Retina (tissue), 1 donor: ENCODE data around the gene ACOT6.
"Not testable (repeated sequence)": the region's sequence is repeated elsewhere in the genome, so short reads cannot be mapped to it uniquely, and the experiment has no call there.

Experiments used
- DNase-seq: peaks from one replicate; pipeline ENCODE4 v3.0.0-alpha.2; 2016

The ACOT6 gene

DNA sequence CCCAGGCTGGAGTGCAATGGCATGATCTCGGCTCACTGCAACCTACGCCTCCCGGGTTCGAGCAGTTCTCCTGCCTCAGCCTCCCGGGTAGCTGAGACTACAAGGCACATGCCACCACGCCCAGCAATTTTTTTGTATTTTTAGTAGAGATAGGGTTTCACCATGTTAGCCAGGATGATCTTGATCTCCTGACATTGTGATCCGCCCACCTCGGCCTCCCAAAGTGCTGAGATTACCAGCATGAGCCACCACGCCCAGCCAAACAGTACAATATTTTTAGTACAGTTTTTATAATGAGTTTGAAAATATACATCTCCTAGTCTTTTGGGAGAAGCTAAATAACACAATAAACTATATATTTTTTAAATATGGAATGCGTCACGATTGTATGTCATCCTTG is 46.9 kb downstream of the ACOT6 start:
- DNase-seq, result not testable (repeated sequence)

DNA sequence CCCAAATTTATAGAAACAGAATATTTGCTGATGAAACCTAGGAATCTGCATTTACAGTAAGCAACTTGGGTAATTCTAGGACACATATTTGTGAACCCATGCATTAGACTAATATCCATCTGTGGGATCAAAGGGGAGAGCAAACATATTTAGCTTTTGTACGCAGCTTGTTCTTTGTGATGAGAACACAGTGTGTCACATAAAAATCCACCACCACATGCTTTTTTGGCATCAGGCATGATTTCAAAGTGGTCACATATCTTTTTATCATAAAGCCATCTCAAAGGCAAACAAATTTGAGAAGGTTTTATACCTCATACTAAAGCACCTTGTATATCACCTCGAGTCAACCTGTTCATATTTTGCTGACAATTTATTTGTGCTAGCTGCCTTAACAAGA is 48.2 kb downstream of the ACOT6 start:
- DNase-seq, result no peak

DNA sequence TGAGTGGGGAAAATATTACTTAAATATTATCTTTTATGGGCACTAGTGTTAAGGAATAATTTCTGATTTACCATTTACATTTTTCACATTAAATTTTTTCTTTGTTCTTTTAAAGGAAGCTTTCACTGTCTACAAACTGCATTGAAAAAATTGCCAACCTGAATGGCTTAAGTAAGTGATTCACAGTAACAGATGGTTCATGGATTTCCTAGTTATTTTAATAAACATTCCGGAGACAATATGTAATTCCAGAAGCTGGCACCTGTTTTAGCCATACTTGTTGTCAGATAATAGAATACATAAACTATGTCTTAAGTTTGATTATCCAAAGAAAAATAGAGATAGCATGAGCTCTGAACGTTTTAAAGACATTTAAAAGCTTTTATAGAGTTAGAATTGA is 49.6 kb downstream of the ACOT6 start:
- DNase-seq, result no peak

DNA sequence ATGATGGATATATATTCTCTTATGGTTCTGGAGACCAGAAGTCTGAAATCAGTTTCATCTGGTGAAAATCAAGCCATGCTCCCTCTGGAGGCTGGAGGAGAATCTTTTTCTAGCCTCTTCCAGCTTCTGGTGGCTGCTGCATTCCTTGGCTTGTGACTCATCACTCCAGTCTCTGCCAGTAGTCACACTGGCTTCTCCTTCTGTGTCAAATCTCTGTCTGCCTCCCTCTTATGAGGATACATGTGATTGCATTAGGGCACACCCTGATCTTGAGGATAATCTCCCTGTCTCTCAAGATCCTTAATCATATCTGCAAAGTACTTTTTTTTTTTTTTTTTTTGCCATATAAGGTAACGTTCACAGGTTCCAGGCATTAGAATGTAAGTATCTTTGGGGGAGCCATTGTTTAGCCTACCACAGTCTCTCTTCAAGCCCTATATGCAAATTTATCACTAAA is 50.2 kb downstream of the ACOT6 start:
- DNase-seq, result no peak

DNA sequence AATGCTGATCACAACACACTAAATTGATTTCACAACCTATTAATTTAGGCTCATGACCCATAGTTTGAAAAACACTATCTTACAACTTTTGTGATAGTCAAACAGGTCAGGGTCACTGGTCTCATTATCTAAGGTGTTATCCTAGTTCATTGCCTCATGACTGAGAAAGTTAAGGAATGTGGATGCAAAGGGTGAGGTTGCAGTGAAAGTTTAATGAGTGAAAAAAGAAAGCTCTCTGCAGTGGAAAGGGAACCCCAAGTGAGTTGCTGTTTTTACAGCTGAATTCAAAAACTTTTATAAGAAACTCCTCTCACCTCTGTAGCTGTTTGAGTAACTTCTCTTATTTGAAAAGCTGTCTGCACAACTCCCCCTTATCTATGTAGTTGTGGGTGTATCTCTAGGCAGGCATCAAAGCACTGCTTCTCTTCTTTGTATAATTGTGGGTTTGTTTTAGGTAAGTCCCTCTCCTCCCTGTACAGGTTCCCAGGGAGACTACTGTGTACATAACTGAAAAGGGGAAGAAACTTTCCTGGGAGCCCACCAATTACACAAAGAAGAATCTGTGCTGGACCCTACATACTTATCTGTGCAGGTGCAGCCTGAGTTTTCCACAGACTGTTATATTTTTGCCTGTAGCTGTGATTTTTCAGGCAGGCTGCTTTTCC is 51.4 kb downstream of the ACOT6 start:
- DNase-seq, result no peak

DNA sequence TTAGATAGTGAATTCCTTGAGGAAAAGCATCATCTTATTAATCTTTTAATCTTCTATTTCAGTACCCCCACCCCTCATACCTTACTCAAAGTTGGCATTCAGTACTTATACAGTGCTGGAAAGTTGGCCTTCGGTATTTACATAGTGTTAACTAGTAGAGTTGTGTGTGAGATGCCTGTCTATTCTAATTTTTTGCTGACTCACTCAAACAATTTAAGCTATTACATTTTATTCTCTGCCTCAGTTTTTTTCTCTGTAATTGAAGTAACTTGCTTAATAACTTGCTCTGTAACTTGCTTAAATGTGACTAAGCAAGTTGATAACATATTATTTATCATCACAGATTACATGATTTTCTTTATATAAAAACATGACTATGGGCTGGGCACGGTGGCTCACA is 52.8 kb downstream of the ACOT6 start:
- DNase-seq, result no peak

DNA sequence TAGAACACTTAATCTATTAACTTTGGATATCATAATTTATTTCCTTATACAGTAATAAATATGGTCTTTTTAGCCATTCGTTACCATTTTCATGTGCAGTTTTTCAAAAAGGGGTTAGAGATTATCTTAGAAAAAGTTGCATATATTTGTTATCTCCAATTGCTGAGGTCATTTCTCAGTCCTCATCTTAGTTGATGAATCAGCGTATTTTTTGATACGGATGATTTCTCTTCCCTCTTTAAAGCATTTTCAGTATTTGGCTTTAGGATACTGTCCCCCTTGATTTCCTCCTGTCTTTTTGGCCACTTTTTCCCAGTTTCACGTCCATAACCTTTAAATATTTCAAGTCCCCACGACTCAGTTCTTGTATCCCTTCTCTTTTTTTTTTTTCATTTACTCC is 54.3 kb downstream of the ACOT6 start:
- no peak for DNase-seq

DNA sequence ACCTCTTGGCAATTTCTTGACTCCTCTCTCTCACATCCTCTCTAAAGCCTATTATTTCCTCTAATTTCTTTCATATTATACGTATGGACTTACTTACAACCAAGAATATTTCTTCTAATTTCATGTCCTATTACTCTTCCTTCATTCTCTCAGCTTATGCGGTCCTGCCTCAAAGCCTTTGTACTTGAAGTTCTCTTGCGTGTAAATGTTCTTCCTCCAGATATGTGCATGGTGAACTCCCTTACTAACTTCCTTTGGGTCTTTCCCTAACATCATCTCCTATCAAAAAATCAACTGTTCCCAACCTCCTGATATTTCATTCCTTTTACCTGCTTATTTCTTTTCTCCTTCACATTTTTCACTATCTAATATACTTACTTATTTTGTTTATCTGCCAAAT is 55.5 kb downstream of the ACOT6 start:
- no peak for DNase-seq
